Activated CD8-positive, alpha-beta memory T cell treated with anti-CD3 and anti-CD28 coated beads, Interleukin-2, amount 10 ng/mL, durations not matched to agents 7 days and 5 days (primary cell): Measurements from ENCODE around the gene SPIRE1. TPM values are rescaled to one million over a fixed set of nuclear protein-coding genes. Genes with fewer than 3 reads are reported as not detected.
"Not testable (repeated sequence)": the region's sequence is repeated elsewhere in the genome, so short reads cannot be mapped to it uniquely, and the experiment has no call there.

Source experiments
- ATAC-seq: fragments of 150-1000 bp; cut with Tn5 transposase; one replicate; pipeline ENCODE4 v1.10.0; 2021; ENCODE audit warnings: moderate library complexity
- CTCF ChIA-PET: fragments of 350-600 bp; sonication (Branson Sonifier 250); formaldehyde crosslinking; loops from one replicate; lab custom pipeline; 2021; ENCODE audit warnings: antibody characterized with exemption; lab: Charles Lee
- DNase-seq: peaks from one replicate; pipeline ENCODE4 v3.0.0-alpha.2; 2020
- H3K27ac Mint-ChIP-seq: one replicate; pipeline ENCODE4 v1.8.0; 2021; ENCODE audit warnings: mild to moderate bottlenecking, mixed read lengths
- H3K27me3 Mint-ChIP-seq: one replicate; pipeline ENCODE4 v1.8.0; 2021; ENCODE audit warnings: mixed read lengths
- H3K36me3 Mint-ChIP-seq: one replicate; pipeline ENCODE4 v1.8.0; 2021; ENCODE audit warnings: mild to moderate bottlenecking, mixed read lengths
- H3K4me1 Mint-ChIP-seq: one replicate; pipeline ENCODE4 v1.8.0; 2021; ENCODE audit warnings: mixed read lengths
- H3K4me3 Mint-ChIP-seq: one replicate; pipeline ENCODE4 v1.8.0; 2021; ENCODE audit warnings: mild to moderate bottlenecking, moderate library complexity, mixed read lengths
- H3K9me3 Mint-ChIP-seq: one replicate; pipeline ENCODE4 v1.8.0; 2022; ENCODE audit warnings: low read depth, mixed read lengths
- total RNA-seq, 2 experiments: library from RNA; stranded (reverse); gene quantifications; one replicate each; pipeline ENCODE4 v1.2.3, GENCODE V29; 2021

SPIRE1 gene
- total RNA-seq, 2 experiments from 2014 or later = 3.4 to 9.6 TPM

DNA sequence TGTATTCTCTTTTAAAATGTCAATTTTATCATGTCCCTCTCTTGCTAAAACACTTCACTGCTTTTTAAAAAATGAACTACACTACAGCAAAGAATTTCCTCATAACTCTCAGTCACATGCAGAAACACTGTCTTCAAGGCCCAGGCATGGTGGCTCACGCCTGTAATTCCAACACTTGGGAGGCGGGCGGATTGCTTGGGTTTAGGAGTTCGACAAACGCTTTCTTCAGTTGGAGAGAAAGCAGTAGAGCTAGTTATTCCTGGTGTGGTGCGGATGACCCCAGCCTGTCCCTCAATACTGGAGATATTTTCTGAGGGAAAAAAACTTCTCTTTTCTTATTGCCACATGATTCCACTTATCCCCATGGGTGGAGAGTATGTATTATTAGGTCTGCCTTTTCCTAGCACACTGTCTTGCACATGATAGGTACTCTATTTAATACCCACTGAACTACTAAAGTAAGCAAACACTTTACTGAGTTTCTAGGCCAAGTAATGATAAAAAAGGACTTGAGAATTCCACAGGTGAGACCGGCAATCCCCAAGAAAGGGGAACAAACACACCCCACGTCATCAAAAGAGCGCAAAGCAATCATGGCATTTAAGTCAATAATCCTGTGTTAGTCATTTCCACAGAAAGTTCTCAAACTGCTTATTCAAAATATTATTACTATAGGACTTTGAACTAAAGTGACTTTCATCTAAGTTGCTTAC is 77.1 kb downstream of the SPIRE1 start:
- Mint-ChIP-seq H3K36me3 (no peaks in the 10 kb centered on the region), H3K27me3 (peaks cover 3% of the 10 kb centered on the region), H3K27ac (no peak overlapping the region), H3K4me1 (peaks cover 2% of the 10 kb centered on the region), H3K4me3 (no peak overlapping the region), H3K9me3 (no peaks in the 10 kb centered on the region)
- CTCF ChIA-PET = no interaction called here
- DNase-seq (no peak), ATAC-seq (no peak)

GRCh38 chr18:12579775-12580174 is 78.1 kb downstream of the SPIRE1 start:
- DNase-seq = no peak
- Mint-ChIP-seq H3K4me1 (peaks cover 2% of the 10 kb centered on the region), H3K36me3 (no peaks in the 10 kb centered on the region), H3K27ac (no peak overlapping the region), H3K9me3 (no peaks in the 10 kb centered on the region), H3K4me3 (no peak overlapping the region), H3K27me3 (peaks cover 3% of the 10 kb centered on the region)
- ATAC-seq = no peak
- CTCF ChIA-PET = no interaction called here

GRCh38 chr18:12577848-12578247 is 80.1 kb downstream of the SPIRE1 start:
- ATAC-seq (no peak), DNase-seq (no peak)
- H3K4me3 Mint-ChIP-seq = no peak overlapping the region
- no peaks in the 10 kb centered on the region for H3K9me3 Mint-ChIP-seq
- H3K27ac Mint-ChIP-seq = no peak overlapping the region
- H3K4me1 Mint-ChIP-seq = peaks cover 2% of the 10 kb centered on the region
- peaks cover 4% of the 10 kb centered on the region for H3K27me3 Mint-ChIP-seq
- no peaks in the 10 kb centered on the region for H3K36me3 Mint-ChIP-seq
- CTCF ChIA-PET = no interaction called here

GRCh38 chr18:12574494-12575185 is 83.3 kb downstream of the SPIRE1 start:
- DNase-seq (no peak), ATAC-seq (no peak)
- H3K4me3 Mint-ChIP-seq = no peak overlapping the region
- peaks cover 13% of the 10 kb centered on the region for H3K27me3 Mint-ChIP-seq
- no peaks in the 10 kb centered on the region for H3K9me3 Mint-ChIP-seq
- CTCF ChIA-PET = no interaction called here
- H3K4me1 Mint-ChIP-seq = no peaks in the 10 kb centered on the region
- no peaks in the 10 kb centered on the region for H3K36me3 Mint-ChIP-seq
- no peak overlapping the region for H3K27ac Mint-ChIP-seq

DNA sequence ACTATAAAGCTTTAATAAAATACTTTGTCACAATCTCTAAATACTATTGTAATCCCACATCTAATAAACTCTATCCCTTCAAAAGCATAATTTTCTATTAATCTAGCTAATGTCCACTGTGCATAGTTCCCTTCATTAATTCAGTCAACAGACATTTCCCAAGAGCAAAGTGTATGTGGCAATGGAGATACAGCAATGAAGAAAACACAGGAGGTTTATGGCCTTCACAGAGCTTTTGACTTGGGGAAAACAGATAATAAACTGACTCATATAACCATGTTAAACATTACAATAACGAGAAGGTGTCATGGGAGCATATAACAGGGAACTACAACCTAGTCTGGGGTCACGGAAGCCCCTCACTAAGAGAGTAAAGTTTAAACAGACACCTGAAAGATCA is 86.3 kb downstream of the SPIRE1 start:
- no peak overlapping the region for H3K4me3 Mint-ChIP-seq
- H3K36me3 Mint-ChIP-seq = no peaks in the 10 kb centered on the region
- DNase-seq (no peak), ATAC-seq (no peak)
- no peaks in the 10 kb centered on the region for H3K4me1 Mint-ChIP-seq
- H3K27me3 Mint-ChIP-seq = peaks cover 12% of the 10 kb centered on the region
- CTCF ChIA-PET = no interaction called here
- H3K27ac Mint-ChIP-seq = no peak overlapping the region
- no peaks in the 10 kb centered on the region for H3K9me3 Mint-ChIP-seq

DNA sequence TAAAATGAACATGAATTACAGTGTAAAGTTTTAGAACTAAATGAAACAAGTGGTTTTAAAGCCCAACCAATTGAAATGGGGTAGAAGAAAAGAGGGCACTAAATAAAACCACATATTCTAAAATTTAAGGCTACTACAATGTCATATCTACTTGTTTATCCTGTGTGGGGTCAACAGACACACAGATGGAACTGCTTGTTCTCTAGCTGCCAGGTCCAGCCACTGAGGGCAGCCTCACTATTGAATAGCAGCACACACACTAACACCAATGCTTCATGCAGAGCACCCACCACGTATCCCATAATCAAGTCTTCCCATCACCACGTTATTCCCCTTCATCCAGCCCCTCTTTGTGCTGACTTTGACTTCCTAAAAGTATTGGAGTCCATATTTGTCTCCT is 88.1 kb downstream of the SPIRE1 start:
- Mint-ChIP-seq H3K4me3 (no peak overlapping the region), H3K36me3 (no peaks in the 10 kb centered on the region), H3K9me3 (no peaks in the 10 kb centered on the region), H3K27me3 (peaks cover 17% of the 10 kb centered on the region), H3K4me1 (no peaks in the 10 kb centered on the region), H3K27ac (no peak overlapping the region)
- ATAC-seq (no peak), DNase-seq (no peak)
- CTCF ChIA-PET = no interaction called here

DNA sequence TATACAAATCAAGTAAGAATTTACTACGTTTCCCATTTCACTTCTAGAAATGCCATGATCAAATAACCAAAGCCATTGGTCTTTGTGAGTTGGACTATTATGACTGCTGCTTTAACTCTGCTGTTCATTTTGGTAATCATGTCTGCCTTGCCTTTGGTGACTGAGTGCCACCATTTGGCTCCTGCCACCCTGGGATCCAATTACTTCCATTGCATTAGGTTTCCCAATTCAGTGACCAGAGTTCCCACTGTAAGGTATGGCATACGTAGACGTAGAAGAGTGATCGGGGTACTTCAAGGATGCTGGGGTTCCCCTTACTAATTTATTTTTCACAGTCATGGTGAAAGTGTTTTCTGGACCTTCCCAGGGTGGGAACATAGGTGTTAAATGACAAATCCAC is 90.1 kb downstream of the SPIRE1 start:
- peaks cover 24% of the 10 kb centered on the region for H3K27me3 Mint-ChIP-seq
- DNase-seq (no peak), ATAC-seq (no peak)
- CTCF ChIA-PET = no interaction called here
- H3K4me3 Mint-ChIP-seq = no peak overlapping the region
- no peak overlapping the region for H3K27ac Mint-ChIP-seq
- no peaks in the 10 kb centered on the region for H3K36me3 Mint-ChIP-seq
- no peaks in the 10 kb centered on the region for H3K9me3 Mint-ChIP-seq
- no peaks in the 10 kb centered on the region for H3K4me1 Mint-ChIP-seq

DNA sequence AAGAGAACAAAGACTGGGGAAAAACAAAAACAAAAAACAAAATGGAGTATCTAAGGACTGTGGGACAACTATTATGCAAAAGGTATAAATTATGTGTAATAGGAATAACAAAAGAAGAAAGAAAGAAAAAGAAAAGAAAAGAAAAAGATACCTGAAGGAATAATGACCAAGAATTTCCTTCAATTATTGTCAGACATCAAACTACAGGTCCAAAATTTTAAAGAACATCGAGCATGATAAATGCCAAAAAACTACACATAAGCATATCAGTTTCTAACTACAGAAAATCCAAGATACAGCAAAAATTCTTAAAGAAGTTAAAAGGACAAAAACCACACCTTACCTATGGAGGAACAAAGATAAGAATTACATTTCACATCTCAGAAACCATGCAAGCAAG is 93.0 kb downstream of the SPIRE1 start:
- no peak overlapping the region for H3K27ac Mint-ChIP-seq
- H3K9me3 Mint-ChIP-seq = no peaks in the 10 kb centered on the region
- no peaks in the 10 kb centered on the region for H3K36me3 Mint-ChIP-seq
- DNase-seq (no peak), ATAC-seq (no peak)
- no peak overlapping the region for H3K4me3 Mint-ChIP-seq
- no peaks in the 10 kb centered on the region for H3K4me1 Mint-ChIP-seq
- CTCF ChIA-PET = no interaction called here
- H3K27me3 Mint-ChIP-seq = peaks cover 19% of the 10 kb centered on the region

DNA sequence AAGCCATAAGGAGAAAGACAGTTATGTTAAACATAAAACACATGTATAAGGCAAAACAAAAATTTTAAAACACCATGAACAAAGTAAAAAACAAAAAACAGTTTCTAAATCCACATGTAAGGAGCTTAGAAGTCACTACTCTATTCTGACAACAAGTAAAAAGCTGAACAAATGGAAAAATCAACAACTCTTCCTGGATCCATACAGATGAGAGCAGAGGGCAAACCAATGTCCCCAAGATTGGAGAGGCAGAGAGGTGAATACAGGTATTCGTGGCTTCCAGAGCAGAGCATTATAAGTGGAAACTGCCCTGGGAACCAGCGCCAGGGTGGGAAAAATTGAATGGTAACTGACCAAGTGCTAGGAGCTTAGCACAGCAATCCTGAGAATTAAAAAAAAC is 93.5 kb downstream of the SPIRE1 start:
- H3K9me3 Mint-ChIP-seq = peaks cover 3% of the 10 kb centered on the region
- peaks cover 19% of the 10 kb centered on the region for H3K27me3 Mint-ChIP-seq
- no peaks in the 10 kb centered on the region for H3K4me1 Mint-ChIP-seq
- no peak for DNase-seq
- H3K36me3 Mint-ChIP-seq = no peaks in the 10 kb centered on the region
- CTCF ChIA-PET = no interaction called here
- no peak for ATAC-seq
- no peak overlapping the region for H3K27ac Mint-ChIP-seq
- H3K4me3 Mint-ChIP-seq = no peak overlapping the region

DNA sequence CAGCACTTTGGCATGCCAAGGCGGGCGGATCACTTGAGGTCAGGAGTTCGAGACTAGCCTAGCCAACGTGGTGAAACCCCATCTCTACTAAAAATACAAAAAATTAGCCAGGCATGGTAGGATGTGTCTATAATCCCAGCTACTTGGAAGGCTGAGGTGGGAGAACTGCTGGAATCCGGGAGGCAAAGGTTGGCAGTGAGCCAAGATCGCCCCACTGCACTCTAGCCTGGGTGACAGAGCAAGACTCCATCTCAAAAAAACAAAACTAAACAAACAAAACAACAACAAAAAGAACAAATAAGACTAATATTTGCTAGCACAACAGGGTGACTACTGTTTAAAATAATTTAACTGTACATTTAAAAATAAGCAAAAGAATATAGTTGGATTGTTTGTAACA is 97.3 kb downstream of the SPIRE1 start:
- H3K27me3 Mint-ChIP-seq = peaks cover 15% of the 10 kb centered on the region
- H3K9me3 Mint-ChIP-seq, DNase-seq, CTCF ChIA-PET, ATAC-seq, H3K4me1 Mint-ChIP-seq, H3K27ac Mint-ChIP-seq, H3K36me3 Mint-ChIP-seq, H3K4me3 Mint-ChIP-seq: not testable (repeated sequence)

DNA sequence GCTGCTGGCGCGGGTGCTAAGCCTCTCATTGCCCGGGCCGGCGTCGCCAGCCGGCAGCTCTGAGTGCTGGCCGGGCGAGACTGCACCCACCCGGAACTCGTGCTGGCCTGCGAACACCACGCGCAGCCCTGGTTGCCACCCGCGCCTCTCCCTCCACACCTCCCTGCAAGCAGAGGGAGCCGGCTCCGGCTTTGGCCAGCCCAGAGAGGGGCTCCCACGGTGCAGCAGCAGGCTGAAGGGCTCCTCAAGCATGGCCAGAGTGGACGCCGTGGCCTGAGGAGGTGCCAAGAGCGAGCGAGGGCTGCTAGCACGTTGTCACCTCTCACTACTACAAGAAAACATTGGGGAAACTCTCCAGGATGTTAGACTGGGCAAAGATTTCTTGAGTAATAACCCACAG is 98.6 kb downstream of the SPIRE1 start:
- Mint-ChIP-seq H3K27me3 (peaks cover 10% of the 10 kb centered on the region), H3K4me1 (no peaks in the 10 kb centered on the region), H3K4me3 (no peak overlapping the region), H3K36me3 (peaks cover 9% of the 10 kb centered on the region), H3K9me3 (peaks cover 12% of the 10 kb centered on the region), H3K27ac (no peak overlapping the region)
- CTCF ChIA-PET = no interaction called here
- DNase-seq (no peak), ATAC-seq (no peak)

GRCh38 chr18:12556946-12557806 is 100.7 kb downstream of the SPIRE1 start:
- Mint-ChIP-seq H3K36me3 (peaks cover 9% of the 10 kb centered on the region), H3K27me3 (peaks cover 5% of the 10 kb centered on the region), H3K9me3 (peaks cover 12% of the 10 kb centered on the region), H3K4me1 (no peaks in the 10 kb centered on the region), H3K27ac (no peak overlapping the region), H3K4me3 (no peak overlapping the region)
- CTCF ChIA-PET = no interaction called here
- DNase-seq (no peak), ATAC-seq (no peak)

DNA sequence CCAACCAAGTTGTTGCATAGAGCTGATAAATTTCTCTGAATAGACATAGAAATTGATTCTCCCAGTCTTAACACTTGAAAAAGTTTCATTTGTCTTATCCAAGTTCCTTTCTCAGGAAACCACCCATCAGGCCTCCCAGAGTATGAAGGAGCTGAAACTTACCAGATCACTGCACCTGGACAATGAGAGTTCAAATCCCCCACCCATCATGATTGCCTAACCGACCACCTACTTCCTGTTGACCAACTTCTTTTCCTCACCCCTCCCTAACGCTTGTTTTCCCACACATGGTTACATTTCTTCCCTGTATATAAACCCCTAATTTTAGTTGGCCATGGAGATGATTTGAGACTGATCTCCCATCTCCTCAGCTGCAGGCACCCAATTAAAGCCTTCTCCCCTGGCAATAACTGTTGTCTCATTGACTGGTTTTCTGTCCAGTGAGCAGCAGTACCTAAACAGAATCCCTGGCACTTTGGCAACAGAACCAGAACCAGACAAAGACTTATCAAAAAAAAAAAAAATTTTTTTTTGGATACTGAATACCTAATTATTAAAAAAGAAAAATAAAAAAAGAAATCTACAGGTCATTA is 103.0 kb downstream of the SPIRE1 start:
- H3K27ac Mint-ChIP-seq = no peak overlapping the region
- CTCF ChIA-PET = no interaction called here
- no peaks in the 10 kb centered on the region for H3K4me1 Mint-ChIP-seq
- no peak overlapping the region for H3K4me3 Mint-ChIP-seq
- peaks cover 8% of the 10 kb centered on the region for H3K27me3 Mint-ChIP-seq
- DNase-seq (no peak), ATAC-seq (no peak)
- H3K9me3 Mint-ChIP-seq = peaks cover 12% of the 10 kb centered on the region
- H3K36me3 Mint-ChIP-seq = peaks cover 9% of the 10 kb centered on the region
